CD14-positive monocyte (primary cell): ENCODE measurements around the gene SPPL2A. TPM values are rescaled to one million over a fixed set of nuclear protein-coding genes. Genes with fewer than 3 reads are reported as not detected.

ENCODE experiments used
- DNase-seq, 3 donors: peaks; one replicate each; pipeline ENCODE4 v3.0.0-alpha.2; 2011 to 2022
- H2AFZ ChIP-seq: 2 replicates; pipeline ENCODE4 v1.6.0; 2012; ENCODE audit warnings: mild to moderate bottlenecking, low read depth, low read length, inconsistent platforms; ENCODE audit not compliant: insufficient read depth, poor library complexity, severe bottlenecking
- H3K27ac ChIP-seq, 2 donors: 1 replicate in 1 of 2; 2 replicates in 1 of 2; pipeline ENCODE4 v1.5.1; 2012 to 2013; ENCODE audit warnings: low read length in 2 of 2, control low read depth in 1 of 2, inconsistent platforms in 1 of 2, low read depth in 1 of 2, mild to moderate bottlenecking in 1 of 2
- H3K27me3 ChIP-seq, 2 donors: one replicate each; pipeline versions ENCODE4 v1.6.0 to v1.6.1; 2011 to 2013; ENCODE audit warnings: low read length in 2 of 2; ENCODE audit not compliant: control insufficient read depth in 2 of 2, insufficient read depth in 2 of 2
- H3K36me3 ChIP-seq, 2 donors: replicated peaks in 1 of 2; 1 replicate in 1 of 2; 2 replicates in 1 of 2; pipeline versions ENCODE4 v1.5.1 to v1.6.1; 2012 to 2013; ENCODE audit warnings: low read length in 2 of 2, control low read depth in 1 of 2, inconsistent platforms in 1 of 2, mild to moderate bottlenecking in 1 of 2; ENCODE audit not compliant: insufficient read depth in 2 of 2, control insufficient read depth in 1 of 2
- H3K4me1 ChIP-seq, 2 donors: 1 replicate in 1 of 2; 2 replicates in 1 of 2; pipeline versions ENCODE4 v1.5.1 to v1.6.1; 2012 to 2013; ENCODE audit warnings: low read length in 2 of 2, control low read depth in 1 of 2, inconsistent platforms in 1 of 2, mild to moderate bottlenecking in 1 of 2, moderate library complexity in 1 of 2; ENCODE audit not compliant: insufficient read depth in 2 of 2, control insufficient read depth in 1 of 2
- H3K4me2 ChIP-seq: replicated peaks from 2 replicates; pipeline ENCODE3; 2012; ENCODE audit warnings: low read length, moderate library complexity, mild to moderate bottlenecking; ENCODE audit not compliant: poor library complexity, severe bottlenecking; ENCODE audit errors: extremely low read depth
- H3K4me3 ChIP-seq, 3 experiments: fragments of 200-600 bp in 1 of 3; sonication (generic) in 1 of 3; replicated peaks in 1 of 3; 1 replicate in 2 of 3; 2 replicates in 1 of 3; pipeline ENCODE4 v1.5.1; 2011 to 2013; ENCODE audit warnings: low read length in 3 of 3, mild to moderate bottlenecking in 3 of 3, control low read depth in 2 of 3, low read depth in 2 of 3, inconsistent platforms in 1 of 3, moderate library complexity in 1 of 3
- H3K79me2 ChIP-seq: 2 replicates; pipeline ENCODE4 v1.6.0; 2012; ENCODE audit warnings: mild to moderate bottlenecking, control low read depth, inconsistent platforms, low read length, moderate library complexity; ENCODE audit not compliant: insufficient read depth
- H3K9ac ChIP-seq: 2 replicates; pipeline ENCODE4 v1.6.0; 2017; ENCODE audit warnings: low read length, mild to moderate bottlenecking; ENCODE audit not compliant: insufficient read depth, poor library complexity, severe bottlenecking
- H3K9me3 ChIP-seq, 2 donors: replicated peaks in 1 of 2; 1 replicate in 1 of 2; 2 replicates in 1 of 2; pipeline versions ENCODE4 v1.5.1 to v1.6.1; 2012 to 2013; ENCODE audit warnings: low read length in 2 of 2, control low read depth in 1 of 2; ENCODE audit not compliant: control insufficient read depth in 1 of 2, insufficient read depth in 1 of 2
- H4K20me1 ChIP-seq: 2 replicates; pipeline ENCODE4 v1.6.0; 2012; ENCODE audit warnings: mild to moderate bottlenecking, low read length, control low read depth, moderate library complexity; ENCODE audit not compliant: insufficient read depth
- H3K27ac Mint-ChIP-seq, 7 donors: one replicate each; pipeline ENCODE4 v1.8.0; 2020; ENCODE audit warnings: mild to moderate bottlenecking in 7 of 7, mixed read lengths in 7 of 7, moderate library complexity in 6 of 7, inconsistent platforms in 2 of 7
- H3K27me3 Mint-ChIP-seq, 3 donors: one replicate each; pipeline ENCODE4 v1.8.0; 2021 to 2022; ENCODE audit warnings: low read depth in 3 of 3, mild to moderate bottlenecking in 3 of 3, mixed read lengths in 3 of 3, moderate library complexity in 3 of 3, inconsistent platforms in 1 of 3
- H3K36me3 Mint-ChIP-seq, 2 donors: one replicate each; pipeline ENCODE4 v1.8.0; 2020; ENCODE audit warnings: mixed read lengths in 2 of 2, inconsistent platforms in 1 of 2, mild to moderate bottlenecking in 1 of 2
- H3K4me1 Mint-ChIP-seq: one replicate; pipeline ENCODE4 v1.8.0; 2020; ENCODE audit warnings: mild to moderate bottlenecking, mixed read lengths
- H3K4me3 Mint-ChIP-seq, 2 donors: one replicate each; pipeline ENCODE4 v1.8.0; 2020; ENCODE audit warnings: mild to moderate bottlenecking in 2 of 2, mixed read lengths in 2 of 2, moderate library complexity in 1 of 2
- H3K9me3 Mint-ChIP-seq, 7 donors: one replicate each; pipeline ENCODE4 v1.8.0; 2020 to 2022; ENCODE audit warnings: mixed read lengths in 7 of 7, mild to moderate bottlenecking in 6 of 7, moderate library complexity in 6 of 7, inconsistent platforms in 2 of 7
- WGBS: methylation state at CpG from one replicate; pipeline ENCODE4 v1.1.5; 2013; ENCODE audit warnings: missing lambda C conversion rate; ENCODE audit not compliant: insufficient coverage; 5-methylcytosine and 5-hydroxymethylcytosine counted together
- intact Hi-C, 2 donors: fragments of 100-400 bp; cut with micrococcal nuclease; formaldehyde crosslinking; loops; one replicate each; pipeline versions ENCODE4 v1.15.0 to v1.15.1; 2023
- polyA plus RNA-seq, 3 donors: library from polyadenylated mRNA; depleted of rRNA in 1 of 3; unstranded in 2 of 3; stranded (reverse) in 1 of 3; fragments of 300-500 nt in 2 of 3; fragments of >200 nt in 1 of 3; fragmentation: Illumina TruSeq in 2 of 3; gene quantifications; 1 replicate in 2 of 3; 2 replicates in 1 of 3; pipeline ENCODE4 v1.2.3, GENCODE V29; 2012 to 2021
- TF ChIP-seq, protein P1 (sequence below): fragments of 200-600 bp; IDR thresholded peaks from one replicate; pipeline ENCODE4 v1.8.0; 2022; ENCODE audit warnings: antibody characterized with exemption, mild to moderate bottlenecking

Gene SPPL2A
- polyA plus RNA-seq, 3 donors: 111 to 204 (median 190) TPM

DNA sequence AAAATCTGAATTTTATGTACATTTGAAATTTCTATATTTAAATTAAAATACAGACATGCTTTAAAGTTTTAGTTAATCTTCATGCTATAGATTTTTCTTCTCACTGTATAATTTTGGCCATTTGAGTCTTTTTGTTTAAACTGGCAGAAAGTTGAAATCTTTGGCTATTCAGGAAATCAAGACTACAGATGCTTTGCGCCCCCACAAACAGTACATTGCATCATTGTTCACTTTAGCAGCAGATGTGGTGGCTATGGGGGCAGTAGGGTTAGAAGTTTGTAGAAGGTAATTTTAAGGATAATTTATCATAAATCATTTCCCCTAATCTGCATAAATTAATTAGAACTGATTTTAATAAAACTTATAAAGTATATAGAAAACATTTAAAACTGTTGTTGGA is 20.9 kb downstream of the SPPL2A start:
- no peaks in the 10 kb centered on the region for H3K27me3 Mint-ChIP-seq
- no peak for DNase-seq
- H3K4me3 Mint-ChIP-seq: no peak overlapping the region
- Histone ChIP-seq H3K9me3 (no peaks in the 10 kb centered on the region), H3K36me3 (peaks cover 52 to 91% of the 10 kb centered on the region in 2 donors), H3K4me2 (no peak overlapping the region), H3K4me1 (peaks cover 0 to 4% of the 10 kb centered on the region in 2 donors), H4K20me1 (peaks cover 10% of the 10 kb centered on the region), H3K27ac (no peak overlapping the region), H2AFZ (no peak overlapping the region), H3K27me3 (no peaks in the 10 kb centered on the region), H3K4me3 (no peak overlapping the region), H3K9ac (no peak overlapping the region), H3K79me2 (peaks cover 2% of the 10 kb centered on the region)
- no peak overlapping the region for H3K27ac Mint-ChIP-seq
- no CpG with 5 or more reads among the region's 1 CpG for WGBS
- peaks cover 4% of the 10 kb centered on the region for H3K4me1 Mint-ChIP-seq
- H3K36me3 Mint-ChIP-seq: peaks cover 42 to 75% of the 10 kb centered on the region in 2 donors
- TF ChIP-seq, protein P1, sequence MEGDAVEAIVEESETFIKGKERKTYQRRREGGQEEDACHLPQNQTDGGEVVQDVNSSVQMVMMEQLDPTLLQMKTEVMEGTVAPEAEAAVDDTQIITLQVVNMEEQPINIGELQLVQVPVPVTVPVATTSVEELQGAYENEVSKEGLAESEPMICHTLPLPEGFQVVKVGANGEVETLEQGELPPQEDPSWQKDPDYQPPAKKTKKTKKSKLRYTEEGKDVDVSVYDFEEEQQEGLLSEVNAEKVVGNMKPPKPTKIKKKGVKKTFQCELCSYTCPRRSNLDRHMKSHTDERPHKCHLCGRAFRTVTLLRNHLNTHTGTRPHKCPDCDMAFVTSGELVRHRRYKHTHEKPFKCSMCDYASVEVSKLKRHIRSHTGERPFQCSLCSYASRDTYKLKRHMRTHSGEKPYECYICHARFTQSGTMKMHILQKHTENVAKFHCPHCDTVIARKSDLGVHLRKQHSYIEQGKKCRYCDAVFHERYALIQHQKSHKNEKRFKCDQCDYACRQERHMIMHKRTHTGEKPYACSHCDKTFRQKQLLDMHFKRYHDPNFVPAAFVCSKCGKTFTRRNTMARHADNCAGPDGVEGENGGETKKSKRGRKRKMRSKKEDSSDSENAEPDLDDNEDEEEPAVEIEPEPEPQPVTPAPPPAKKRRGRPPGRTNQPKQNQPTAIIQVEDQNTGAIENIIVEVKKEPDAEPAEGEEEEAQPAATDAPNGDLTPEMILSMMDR: no peak
- intact Hi-C loops: no loop called here
- no peaks in the 10 kb centered on the region for H3K9me3 Mint-ChIP-seq

- peaks cover 61 to 95% of the 10 kb centered on the region in 2 donors for H3K36me3 ChIP-seq
- H3K9ac ChIP-seq: no peak overlapping the region
- WGBS: no CpG with 5 or more reads among the region's 3 CpGs
- no peaks in the 10 kb centered on the region for H3K79me2 ChIP-seq
- no peak for DNase-seq
- H4K20me1 ChIP-seq: peaks cover 4% of the 10 kb centered on the region
- Mint-ChIP-seq H3K36me3 (peaks cover 38 to 73% of the 10 kb centered on the region in 2 donors), H3K4me1 (peaks cover 4% of the 10 kb centered on the region), H3K27ac (no peak overlapping the region), H3K4me3 (no peak overlapping the region), H3K9me3 (no peaks in the 10 kb centered on the region), H3K27me3 (no peaks in the 10 kb centered on the region)
- TF ChIP-seq, protein P1: no peak
- peak overlapping the region in 1 of 2 donors; percentile 35 for H3K27ac ChIP-seq
- H3K4me1 ChIP-seq: peaks cover 0 to 4% of the 10 kb centered on the region in 2 donors
- H3K27me3 ChIP-seq: no peaks in the 10 kb centered on the region
- H3K4me3 ChIP-seq: no peak overlapping the region
- H2AFZ ChIP-seq: no peak overlapping the region
- no peak overlapping the region for H3K4me2 ChIP-seq
- intact Hi-C loops: no loop called here
- H3K9me3 ChIP-seq: no peaks in the 10 kb centered on the region
Measured at GRCh38 chr15:50740955-50741354, 24.6 kb downstream of the SPPL2A start.
